ENCODE data around the gene PPP1R3D.
A peak's percentile ranks its signal among the peaks of the same experiment; 100 is the strongest.
"Not testable (repeated sequence)": the region's sequence is repeated elsewhere in the genome, so short reads cannot be mapped to it uniquely, and the experiment has no call there.

Gene PPP1R3D

GRCh38 chr20:59940129-59940955, at the start of gene PPP1R3D, which contains the start of gene FAM217B:
Gene PPP1R3D (minus strand): TSS chr20:59940305. CDS start chr20:59939931, 374 bp downstream.
Gene FAM217B (plus strand): TSS chr20:59940389. CDS start chr20:59943944, 3,555 bp downstream.
- DNase-seq (ENCODE audit: low read depth) = peak; percentile 92

GRCh38 chr20:59988141-59988540, 48.0 kb upstream of the PPP1R3D start:
- no peak for DNase-seq (ENCODE audit: low read depth)

- DNase-seq (ENCODE audit: low read depth) = no peak
Measured at GRCh38 chr20:59987135-59987534, 47.0 kb upstream of the PPP1R3D start.

GRCh38 chr20:59985864-59986263, 45.8 kb upstream of the PPP1R3D start:
- DNase-seq (ENCODE audit: low read depth) = no peak

GRCh38 chr20:59985164-59985563, 45.1 kb upstream of the PPP1R3D start:
- no peak for DNase-seq (ENCODE audit: low read depth)

- no peak for DNase-seq (ENCODE audit: low read depth)
Measured at GRCh38 chr20:59984541-59984940, 44.4 kb upstream of the PPP1R3D start.

- no peak for DNase-seq (ENCODE audit: low read depth)
Measured at GRCh38 chr20:59983076-59983475, 43.0 kb upstream of the PPP1R3D start.

- DNase-seq (ENCODE audit: low read depth) = no peak
Measured at GRCh38 chr20:59977086-59977485, 37.0 kb upstream of the PPP1R3D start.

GRCh38 chr20:59976156-59976782, 36.2 kb upstream of the PPP1R3D start:
- no peak for DNase-seq (ENCODE audit: low read depth)

- no peak for DNase-seq (ENCODE audit: low read depth)
Measured at GRCh38 chr20:59972037-59972801, 32.1 kb upstream of the PPP1R3D start.

GRCh38 chr20:59971428-59971827, 31.3 kb upstream of the PPP1R3D start:
- no peak for DNase-seq (ENCODE audit: low read depth)

- DNase-seq (ENCODE audit: low read depth) = no peak
Measured at GRCh38 chr20:59966428-59966827, 26.3 kb upstream of the PPP1R3D start.

GRCh38 chr20:59962155-59962554, 22.1 kb upstream of the PPP1R3D start:
- DNase-seq (ENCODE audit: low read depth) = no peak

- no peak for DNase-seq (ENCODE audit: low read depth)
Measured at GRCh38 chr20:59961423-59961822, 21.3 kb upstream of the PPP1R3D start.

GRCh38 chr20:59958626-59959025, 18.5 kb upstream of the PPP1R3D start:
- no peak for DNase-seq (ENCODE audit: low read depth)

GRCh38 chr20:59958123-59958522, 18.0 kb upstream of the PPP1R3D start, which contains the start of gene CDH26:
Gene CDH26 (plus strand): TSS chr20:59958423. CDS start chr20:59958727, 304 bp downstream.
- DNase-seq (ENCODE audit: low read depth) = no peak

- not testable (repeated sequence) for DNase-seq (ENCODE audit: low read depth)
Measured at GRCh38 chr20:59957568-59957967, 17.5 kb upstream of the PPP1R3D start.

GRCh38 chr20:59955131-59955796, 15.2 kb upstream of the PPP1R3D start:
- no peak for DNase-seq (ENCODE audit: low read depth)

- no peak for DNase-seq (ENCODE audit: low read depth)
Measured at GRCh38 chr20:59954718-59955117, 14.6 kb upstream of the PPP1R3D start.

- DNase-seq (ENCODE audit: low read depth) = no peak
Measured at GRCh38 chr20:59949911-59950310, 9.8 kb upstream of the PPP1R3D start.

GRCh38 chr20:59948828-59949720, 9.0 kb upstream of the PPP1R3D start:
- no peak for DNase-seq (ENCODE audit: low read depth)

Measured in GM04504 (cell line).